ENCODE data around the gene GCLC. TPM values are rescaled to one million over a fixed set of nuclear protein-coding genes. Genes with fewer than 3 reads are reported as not detected.
A peak's percentile ranks its signal among the peaks of the same experiment; 100 is the strongest.

GCLC gene
- polyA plus RNA-seq, 1 donor (not counting 4 experiments of a cell fraction or from before 2014, with no cell fraction given): 73.2 TPM

GRCh38 chr6:53469163-53469562, 75.7 kb downstream of the GCLC start:
- Histone ChIP-seq H3K4me1 (ENCODE audit: control insufficient read depth, extremely low read depth, insufficient read depth, low read length) (peaks cover 27% of the 10 kb centered on the region), H3K4me3 (ENCODE audit: control insufficient read depth in 2 of 3, extremely low read depth in 1 of 3, insufficient read depth in 2 of 3, low read depth in 1 of 3, low read length in 3 of 3) (no peak overlapping the region), H2AFZ (ENCODE audit: control insufficient read depth, low read length) (no peak overlapping the region), H3K36me3 (ENCODE audit: control insufficient read depth in 2 of 2, extremely low read depth in 1 of 2, insufficient read depth in 2 of 2, low read length in 2 of 2) (no peaks in the 10 kb centered on the region), H3K4me2 (ENCODE audit: control insufficient read depth, extremely low read depth, insufficient read depth, low read depth, low read length) (no peak overlapping the region), H3K9me3 (ENCODE audit: control insufficient read depth, low read depth, low read length) (no peaks in the 10 kb centered on the region), H3K79me2 (ENCODE audit: control insufficient read depth, insufficient read depth, low read length) (no peaks in the 10 kb centered on the region), H3K9me1 (ENCODE audit: control insufficient read depth, extremely low read depth, insufficient read depth, low read length) (no peaks in the 10 kb centered on the region), H4K20me1 (ENCODE audit: control insufficient read depth, extremely low read depth, insufficient read depth, low read length) (no peaks in the 10 kb centered on the region), H3K27me3 (ENCODE audit: control insufficient read depth, extremely low read depth, insufficient read depth, low read length) (no peaks in the 10 kb centered on the region), H3K27ac (ENCODE audit: control insufficient read depth, insufficient read depth, low read length) (no peak overlapping the region), H3K9ac (ENCODE audit: control insufficient read depth, extremely low read depth, insufficient read depth, low read length) (no peak overlapping the region)
- no peak for DNase-seq (ENCODE audit: low read depth, low spot score)
- TF ChIP-seq EZH2 (IDR thresholded peaks at IDR 0.05; ENCODE audit: low read length) (no peak), CTCF (optimal IDR thresholded peaks at IDR 0.05 in 1 of 3, IDR thresholded peaks at IDR 0.05 in 1 of 3, conservative IDR thresholded peaks at IDR 0.05 in 1 of 3; ENCODE audit: extremely low read depth in 1 of 3, insufficient read depth in 2 of 3, low read length in 3 of 3) (no peak)
- dilution Hi-C loops (cut with MboI; ENCODE audit: extremely low pct_ligation_motif_present, low sequenced_read_pairs): no loop called here
- FAIRE-seq: no peak

- H2AFZ ChIP-seq (ENCODE audit: control insufficient read depth, low read length): peak overlapping the region; percentile 5
- H3K9me1 ChIP-seq (ENCODE audit: control insufficient read depth, extremely low read depth, insufficient read depth, low read length): no peaks in the 10 kb centered on the region
- no peaks in the 10 kb centered on the region for H3K9me3 ChIP-seq (ENCODE audit: control insufficient read depth, low read depth, low read length)
- H3K9ac ChIP-seq (ENCODE audit: control insufficient read depth, extremely low read depth, insufficient read depth, low read length): no peak overlapping the region
- peak overlapping the region; percentile 1 for H3K27ac ChIP-seq (ENCODE audit: control insufficient read depth, insufficient read depth, low read length)
- dilution Hi-C loops (cut with MboI; ENCODE audit: extremely low pct_ligation_motif_present, low sequenced_read_pairs): no loop called here
- H3K4me2 ChIP-seq (ENCODE audit: control insufficient read depth, extremely low read depth, insufficient read depth, low read depth, low read length): peak overlapping the region; percentile 29
- no peaks in the 10 kb centered on the region for H3K79me2 ChIP-seq (ENCODE audit: control insufficient read depth, insufficient read depth, low read length)
- H3K4me1 ChIP-seq (ENCODE audit: control insufficient read depth, extremely low read depth, insufficient read depth, low read length): peaks cover 19% of the 10 kb centered on the region
- no peaks in the 10 kb centered on the region for H4K20me1 ChIP-seq (ENCODE audit: control insufficient read depth, extremely low read depth, insufficient read depth, low read length)
- H3K4me3 ChIP-seq (ENCODE audit: control insufficient read depth in 2 of 3, extremely low read depth in 1 of 3, insufficient read depth in 2 of 3, low read depth in 1 of 3, low read length in 3 of 3): no peak overlapping the region
- TF ChIP-seq EZH2 (IDR thresholded peaks at IDR 0.05; ENCODE audit: low read length) (no peak), CTCF (optimal IDR thresholded peaks at IDR 0.05 in 1 of 3, IDR thresholded peaks at IDR 0.05 in 1 of 3, conservative IDR thresholded peaks at IDR 0.05 in 1 of 3; ENCODE audit: extremely low read depth in 1 of 3, insufficient read depth in 2 of 3, low read length in 3 of 3) (no peak)
- no peaks in the 10 kb centered on the region for H3K27me3 ChIP-seq (ENCODE audit: control insufficient read depth, extremely low read depth, insufficient read depth, low read length)
- no peak for FAIRE-seq
- no peak for DNase-seq (ENCODE audit: low read depth, low spot score)
- no peaks in the 10 kb centered on the region for H3K36me3 ChIP-seq (ENCODE audit: control insufficient read depth in 2 of 2, extremely low read depth in 1 of 2, insufficient read depth in 2 of 2, low read length in 2 of 2)
Measured at GRCh38 chr6:53466257-53466656, 78.6 kb downstream of the GCLC start.
